Activated effector memory CD4-positive, alpha-beta T cell treated with anti-CD3 and anti-CD28 coated beads, Interleukin-2, amount 50 U/mL, for 16 hours (primary cell): ENCODE measurements around the gene IRF9.

Source experiments
- DNase-seq: peaks from one replicate; pipeline ENCODE4 v3.0.0-alpha.2; 2020

IRF9 gene

GRCh38 chr14:24160850-24161804, at the start of gene IRF9:
TSS of gene IRF9 (plus strand) at chr14:24161265. CDS start at chr14:24162145, 880 bp downstream.
- peak; percentile 99 for DNase-seq

- no peak for DNase-seq
These were observed 47.7 kb upstream of the IRF9 start for GRCh38 chr14:24113379-24113800.

- DNase-seq, result peak; percentile 91
These were observed 47.1 kb upstream of the IRF9 start for GRCh38 chr14:24113801-24114531.

- DNase-seq, result peak; percentile 99
These were observed 46.3 kb upstream of the IRF9 start, which contains the start of the genes DCAF11 and NRL for GRCh38 chr14:24114532-24115421. TSS of gene DCAF11 (plus strand) at chr14:24114777. CDS start at chr14:24115595, 818 bp downstream. TSS of gene NRL (minus strand) at chr14:24114949. CDS start at chr14:24082848, 32,101 bp downstream.

GRCh38 chr14:24115422-24116127, 45.5 kb upstream of the IRF9 start:
- DNase-seq, result peak; percentile 68

- DNase-seq, result no peak
These were observed 44.8 kb upstream of the IRF9 start for GRCh38 chr14:24116128-24116814.

GRCh38 chr14:24117179-24117578, 43.9 kb upstream of the IRF9 start:
- DNase-seq, result no peak

GRCh38 chr14:24119691-24120090, 41.4 kb upstream of the IRF9 start:
- DNase-seq, result no peak

GRCh38 chr14:24121210-24121609, 39.9 kb upstream of the IRF9 start:
- no peak for DNase-seq

- no peak for DNase-seq
These were observed 38.6 kb upstream of the IRF9 start for GRCh38 chr14:24122416-24122815.

GRCh38 chr14:24122898-24123297, 38.2 kb upstream of the IRF9 start:
- no peak for DNase-seq

- no peak for DNase-seq
These were observed 37.3 kb upstream of the IRF9 start for GRCh38 chr14:24123424-24124417.

- no peak for DNase-seq
These were observed 34.1 kb upstream of the IRF9 start for GRCh38 chr14:24126939-24127338.

GRCh38 chr14:24127673-24128072, 33.4 kb upstream of the IRF9 start:
- DNase-seq, result no peak

GRCh38 chr14:24129410-24129998, 31.6 kb upstream of the IRF9 start:
- no peak for DNase-seq

GRCh38 chr14:24130380-24130716, 30.7 kb upstream of the IRF9 start, which contains the start of gene FITM1:
TSS of gene FITM1 (plus strand) at chr14:24130659. CDS start at chr14:24131564, 905 bp downstream.
- no peak for DNase-seq

- DNase-seq, result peak; percentile 31
These were observed 30.1 kb upstream of the IRF9 start for GRCh38 chr14:24130717-24131548.

- DNase-seq, result peak; percentile 57
These were observed 29.5 kb upstream of the IRF9 start for GRCh38 chr14:24131549-24131966.
